Neural cell (in vitro differentiated cells): Measurements from ENCODE around the gene TMEM181. TPM values are rescaled to one million over a fixed set of nuclear protein-coding genes. Genes with fewer than 3 reads are reported as not detected.

Experiments
- H2AFZ ChIP-seq: fragments of 200-600, 300-800 bp; sonication (generic), shearing (Covaris generic); 2 replicates; pipeline ENCODE4 v1.6.0; 2014; ENCODE audit warnings: low read depth, mild to moderate bottlenecking, antibody characterized with exemption, low read length, moderate library complexity
- H3F3A ChIP-seq: fragments of 200-600 bp; shearing (Covaris generic); 2 replicates; pipeline ENCODE4 v1.6.1; 2016; ENCODE audit warnings: mild to moderate bottlenecking, moderate library complexity, mixed read lengths, antibody characterized with exemption, low read length; ENCODE audit not compliant: insufficient read depth, poor library complexity, severe bottlenecking
- H3K27ac ChIP-seq: fragments of 200-600, 300-800 bp; sonication (generic), shearing (Covaris generic); 2 replicates; pipeline ENCODE4 v1.5.1; 2014; ENCODE audit warnings: mild to moderate bottlenecking, low read length, moderate library complexity
- H3K27me3 ChIP-seq: fragments of 300-800, 200-600 bp; sonication (generic), shearing (Covaris generic); 2 replicates; pipeline ENCODE4 v1.6.0; 2014; ENCODE audit warnings: mild to moderate bottlenecking, low read depth, low read length, moderate library complexity; ENCODE audit not compliant: insufficient read depth
- H3K36me3 ChIP-seq: fragments of 300-800, 200-600 bp; sonication (generic), shearing (Covaris generic); 2 replicates; pipeline ENCODE4 v1.5.1; 2014; ENCODE audit warnings: mild to moderate bottlenecking, antibody characterized with exemption, low read length, moderate library complexity; ENCODE audit not compliant: insufficient read depth
- H3K4me2 ChIP-seq: fragments of 300-800, 200-600 bp; sonication (generic), shearing (Covaris generic); 2 replicates; pipeline ENCODE4 v1.6.0; 2014; ENCODE audit warnings: mild to moderate bottlenecking, low read length
- H3K4me3 ChIP-seq: fragments of 300-800, 200-600 bp; sonication (generic), shearing (Covaris generic); 2 replicates; pipeline ENCODE4 v1.5.1; 2014; ENCODE audit warnings: mild to moderate bottlenecking, low read length, moderate library complexity
- H3K79me2 ChIP-seq: fragments of 200-600 bp; shearing (Covaris generic); replicated peaks from 2 replicates; pipeline ENCODE4 v1.6.0; 2014; ENCODE audit warnings: mild to moderate bottlenecking, low read length, moderate library complexity; ENCODE audit not compliant: insufficient read depth
- H3K9ac ChIP-seq: fragments of 300-800, 200-600 bp; sonication (generic), shearing (Covaris generic); 2 replicates; pipeline ENCODE4 v1.6.1; 2016; ENCODE audit warnings: mild to moderate bottlenecking, low read length, mixed read lengths
- H3K9me2 ChIP-seq: fragments of 200-600 bp; shearing (Covaris generic); 2 replicates; pipeline ENCODE4 v1.6.1; 2016; ENCODE audit warnings: mild to moderate bottlenecking, low read length, mixed read lengths; ENCODE audit not compliant: insufficient read depth
- H3K9me3 ChIP-seq: fragments of 200-600, 300-800 bp; sonication (generic), shearing (Covaris generic); 2 replicates; pipeline ENCODE4 v1.6.1; 2016; ENCODE audit warnings: mild to moderate bottlenecking, mixed run types, low read length, moderate library complexity, mixed read lengths
- H4K20me1 ChIP-seq: fragments of 200-600 bp; shearing (Covaris generic); 2 replicates; pipeline ENCODE4 v1.6.1; 2016; ENCODE audit warnings: mild to moderate bottlenecking, mixed run types; ENCODE audit not compliant: insufficient read depth
- EP300 ChIP-seq: fragments of 450-650 bp; conservative IDR thresholded peaks from 2 replicates; pipeline ENCODE4 v1.6.1; 2014; ENCODE audit warnings: antibody characterized with exemption, mild to moderate bottlenecking, moderate library complexity; ENCODE audit not compliant: poor library complexity, severe bottlenecking
- EZH2 ChIP-seq: fragments of 200-600, 300-800 bp; shearing (Covaris generic), sonication (generic); IDR thresholded peaks from 2 replicates; pipeline ENCODE4 v1.6.1; 2014; ENCODE audit warnings: antibody characterized with exemption, low read length, borderline replicate concordance, mild to moderate bottlenecking; ENCODE audit not compliant: insufficient read depth, poor library complexity, severe bottlenecking
- MXI1 ChIP-seq: fragments of 450-650 bp; conservative IDR thresholded peaks from 2 replicates; pipeline ENCODE4 v1.6.1; 2014; ENCODE audit warnings: antibody characterized with exemption, mild to moderate bottlenecking; ENCODE audit not compliant: poor library complexity, severe bottlenecking
- POLR2AphosphoS5 ChIP-seq: IDR thresholded peaks from 2 replicates; pipeline ENCODE4 v1.6.1; 2012
- RAD21 ChIP-seq: fragments of 450-650 bp; conservative IDR thresholded peaks from 2 replicates; pipeline ENCODE4 v1.6.1; 2014; ENCODE audit warnings: antibody characterized with exemption, mild to moderate bottlenecking, moderate library complexity
- SMC3 ChIP-seq: fragments of 450-650 bp; conservative IDR thresholded peaks from 2 replicates; pipeline ENCODE4 v1.6.1; 2014; ENCODE audit warnings: antibody characterized with exemption, mild to moderate bottlenecking, moderate library complexity; ENCODE audit not compliant: poor library complexity
- TAF1 ChIP-seq: IDR thresholded peaks from 2 replicates; pipeline ENCODE4 v1.6.1; 2012; ENCODE audit warnings: low read depth
- polyA plus RNA-seq: library from polyadenylated mRNA; depleted of rRNA; stranded (reverse); fragments of >200 nt; gene quantifications from 2 replicates; pipeline ENCODE4 v1.2.3, GENCODE V29; 2014
- TF ChIP-seq, protein P1 (sequence below): fragments of 450-650 bp; IDR thresholded peaks from 2 replicates; pipeline ENCODE4 v1.5.1; 2014; ENCODE audit warnings: antibody characterized with exemption, mild to moderate bottlenecking, moderate library complexity; ENCODE audit not compliant: poor library complexity, severe bottlenecking
- TF ChIP-seq, protein P2 (sequence below): IDR thresholded peaks from 2 replicates; pipeline ENCODE4 v1.6.1; 2012; ENCODE audit warnings: borderline replicate concordance

The TMEM181 gene
- polyA plus RNA-seq, 1 donor from 2014 or later = 47.6 TPM

DNA sequence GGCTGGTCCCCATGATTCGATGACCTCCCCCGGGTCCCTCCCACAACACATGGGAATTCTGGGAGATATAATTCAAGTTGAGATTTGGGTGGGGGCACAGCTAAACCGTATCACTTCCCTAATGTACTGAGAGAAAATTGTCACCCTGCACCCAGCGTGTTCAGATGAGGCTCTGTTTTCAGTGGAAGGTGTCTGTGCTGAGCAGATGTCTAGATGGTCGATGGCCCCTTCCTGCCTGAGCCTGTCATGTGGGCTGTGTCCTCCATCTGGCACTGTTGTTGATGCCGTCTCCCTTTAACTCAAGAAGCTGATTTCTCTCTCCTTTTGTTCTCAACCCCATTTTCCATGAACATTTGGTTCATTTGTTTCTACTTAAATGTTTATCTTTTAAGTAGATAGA lies 37.0 kb downstream of the TMEM181 start:
- Histone ChIP-seq H3K9ac (no peak overlapping the region), H3K9me2 (no peaks in the 10 kb centered on the region), H3K9me3 (no peaks in the 10 kb centered on the region), H3K4me3 (no peak overlapping the region), H3K36me3 (no peaks in the 10 kb centered on the region), H3K27ac (no peak overlapping the region), H3K27me3 (no peaks in the 10 kb centered on the region), H3K79me2 (no peaks in the 10 kb centered on the region), H3F3A (no peaks in the 10 kb centered on the region), H2AFZ (no peak overlapping the region), H4K20me1 (no peaks in the 10 kb centered on the region), H3K4me2 (no peak overlapping the region)
- TF ChIP-seq, protein P1, sequence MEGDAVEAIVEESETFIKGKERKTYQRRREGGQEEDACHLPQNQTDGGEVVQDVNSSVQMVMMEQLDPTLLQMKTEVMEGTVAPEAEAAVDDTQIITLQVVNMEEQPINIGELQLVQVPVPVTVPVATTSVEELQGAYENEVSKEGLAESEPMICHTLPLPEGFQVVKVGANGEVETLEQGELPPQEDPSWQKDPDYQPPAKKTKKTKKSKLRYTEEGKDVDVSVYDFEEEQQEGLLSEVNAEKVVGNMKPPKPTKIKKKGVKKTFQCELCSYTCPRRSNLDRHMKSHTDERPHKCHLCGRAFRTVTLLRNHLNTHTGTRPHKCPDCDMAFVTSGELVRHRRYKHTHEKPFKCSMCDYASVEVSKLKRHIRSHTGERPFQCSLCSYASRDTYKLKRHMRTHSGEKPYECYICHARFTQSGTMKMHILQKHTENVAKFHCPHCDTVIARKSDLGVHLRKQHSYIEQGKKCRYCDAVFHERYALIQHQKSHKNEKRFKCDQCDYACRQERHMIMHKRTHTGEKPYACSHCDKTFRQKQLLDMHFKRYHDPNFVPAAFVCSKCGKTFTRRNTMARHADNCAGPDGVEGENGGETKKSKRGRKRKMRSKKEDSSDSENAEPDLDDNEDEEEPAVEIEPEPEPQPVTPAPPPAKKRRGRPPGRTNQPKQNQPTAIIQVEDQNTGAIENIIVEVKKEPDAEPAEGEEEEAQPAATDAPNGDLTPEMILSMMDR = no peak
- TF ChIP-seq EZH2 = no peak
- TF ChIP-seq EP300 = no peak
- TF ChIP-seq POLR2AphosphoS5 = no peak
- TF ChIP-seq TAF1 = no peak
- TF ChIP-seq, protein P2, sequence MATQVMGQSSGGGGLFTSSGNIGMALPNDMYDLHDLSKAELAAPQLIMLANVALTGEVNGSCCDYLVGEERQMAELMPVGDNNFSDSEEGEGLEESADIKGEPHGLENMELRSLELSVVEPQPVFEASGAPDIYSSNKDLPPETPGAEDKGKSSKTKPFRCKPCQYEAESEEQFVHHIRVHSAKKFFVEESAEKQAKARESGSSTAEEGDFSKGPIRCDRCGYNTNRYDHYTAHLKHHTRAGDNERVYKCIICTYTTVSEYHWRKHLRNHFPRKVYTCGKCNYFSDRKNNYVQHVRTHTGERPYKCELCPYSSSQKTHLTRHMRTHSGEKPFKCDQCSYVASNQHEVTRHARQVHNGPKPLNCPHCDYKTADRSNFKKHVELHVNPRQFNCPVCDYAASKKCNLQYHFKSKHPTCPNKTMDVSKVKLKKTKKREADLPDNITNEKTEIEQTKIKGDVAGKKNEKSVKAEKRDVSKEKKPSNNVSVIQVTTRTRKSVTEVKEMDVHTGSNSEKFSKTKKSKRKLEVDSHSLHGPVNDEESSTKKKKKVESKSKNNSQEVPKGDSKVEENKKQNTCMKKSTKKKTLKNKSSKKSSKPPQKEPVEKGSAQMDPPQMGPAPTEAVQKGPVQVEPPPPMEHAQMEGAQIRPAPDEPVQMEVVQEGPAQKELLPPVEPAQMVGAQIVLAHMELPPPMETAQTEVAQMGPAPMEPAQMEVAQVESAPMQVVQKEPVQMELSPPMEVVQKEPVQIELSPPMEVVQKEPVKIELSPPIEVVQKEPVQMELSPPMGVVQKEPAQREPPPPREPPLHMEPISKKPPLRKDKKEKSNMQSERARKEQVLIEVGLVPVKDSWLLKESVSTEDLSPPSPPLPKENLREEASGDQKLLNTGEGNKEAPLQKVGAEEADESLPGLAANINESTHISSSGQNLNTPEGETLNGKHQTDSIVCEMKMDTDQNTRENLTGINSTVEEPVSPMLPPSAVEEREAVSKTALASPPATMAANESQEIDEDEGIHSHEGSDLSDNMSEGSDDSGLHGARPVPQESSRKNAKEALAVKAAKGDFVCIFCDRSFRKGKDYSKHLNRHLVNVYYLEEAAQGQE = no peak
- TF ChIP-seq SMC3 = no peak
- TF ChIP-seq MXI1 = no peak
- TF ChIP-seq RAD21 = no peak

DNA sequence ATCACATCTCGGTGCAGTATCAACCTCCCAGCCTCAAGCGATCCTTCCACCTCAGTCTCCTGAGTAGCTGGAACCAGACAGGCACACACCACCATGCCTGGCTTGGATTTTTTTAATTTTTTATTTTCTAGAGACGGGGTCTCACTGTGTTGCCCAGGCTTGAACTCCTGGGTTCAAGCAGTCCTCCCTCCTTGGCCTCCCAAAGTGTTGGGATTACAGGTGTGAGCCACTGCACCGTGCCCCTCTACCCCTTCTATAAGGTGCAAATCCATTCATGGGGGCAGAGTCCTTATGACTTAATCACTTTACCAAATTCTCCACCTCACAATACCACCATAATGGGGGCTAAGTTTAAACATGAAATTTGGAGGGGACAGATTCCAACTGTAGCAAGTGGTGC lies 37.7 kb downstream of the TMEM181 start:
- Histone ChIP-seq H3K4me2 (no peak overlapping the region), H3K9me2 (no peaks in the 10 kb centered on the region), H3F3A (no peaks in the 10 kb centered on the region), H3K36me3 (no peaks in the 10 kb centered on the region), H3K27ac (no peak overlapping the region), H4K20me1 (no peaks in the 10 kb centered on the region), H3K27me3 (no peaks in the 10 kb centered on the region), H3K9ac (no peak overlapping the region), H3K9me3 (no peaks in the 10 kb centered on the region), H2AFZ (no peak overlapping the region), H3K4me3 (no peak overlapping the region), H3K79me2 (no peaks in the 10 kb centered on the region)
- TF ChIP-seq RAD21 (no peak), SMC3 (no peak), EP300 (no peak), EZH2 (no peak), POLR2AphosphoS5 (no peak)
